ENCODE data around the gene RNU2-1.
"Not testable (repeated sequence)": the region's sequence is repeated elsewhere in the genome, so short reads cannot be mapped to it uniquely, and the experiment has no call there.

Gene RNU2-1

DNA sequence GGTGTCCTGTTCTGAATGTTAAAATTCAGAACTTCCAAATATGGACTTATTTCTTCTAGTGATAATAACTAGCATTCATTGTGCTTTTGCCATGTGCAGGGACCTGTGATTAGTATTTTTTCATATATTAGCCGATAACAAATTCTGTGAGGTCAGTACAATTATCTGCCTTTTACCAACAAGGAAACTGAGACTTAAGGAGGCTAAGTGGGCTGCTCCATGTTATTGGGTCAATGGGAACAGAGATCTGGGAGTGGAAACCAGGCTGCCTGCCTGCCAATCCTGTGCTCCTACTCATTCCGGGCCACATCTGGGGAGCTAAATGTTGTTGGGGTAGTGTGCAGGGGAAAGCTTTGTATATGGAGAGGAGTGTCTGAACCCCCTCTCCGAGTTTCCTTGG lies 18.4 kb downstream of the RNU2-1 start:
- DNase-seq = no peak

GRCh38 chr17:43213545-43213944 lies 20.2 kb downstream of the RNU2-1 start:
- DNase-seq = no peak

GRCh38 chr17:43212641-43213490 lies 20.9 kb downstream of the RNU2-1 start:
- DNase-seq = no peak

DNA sequence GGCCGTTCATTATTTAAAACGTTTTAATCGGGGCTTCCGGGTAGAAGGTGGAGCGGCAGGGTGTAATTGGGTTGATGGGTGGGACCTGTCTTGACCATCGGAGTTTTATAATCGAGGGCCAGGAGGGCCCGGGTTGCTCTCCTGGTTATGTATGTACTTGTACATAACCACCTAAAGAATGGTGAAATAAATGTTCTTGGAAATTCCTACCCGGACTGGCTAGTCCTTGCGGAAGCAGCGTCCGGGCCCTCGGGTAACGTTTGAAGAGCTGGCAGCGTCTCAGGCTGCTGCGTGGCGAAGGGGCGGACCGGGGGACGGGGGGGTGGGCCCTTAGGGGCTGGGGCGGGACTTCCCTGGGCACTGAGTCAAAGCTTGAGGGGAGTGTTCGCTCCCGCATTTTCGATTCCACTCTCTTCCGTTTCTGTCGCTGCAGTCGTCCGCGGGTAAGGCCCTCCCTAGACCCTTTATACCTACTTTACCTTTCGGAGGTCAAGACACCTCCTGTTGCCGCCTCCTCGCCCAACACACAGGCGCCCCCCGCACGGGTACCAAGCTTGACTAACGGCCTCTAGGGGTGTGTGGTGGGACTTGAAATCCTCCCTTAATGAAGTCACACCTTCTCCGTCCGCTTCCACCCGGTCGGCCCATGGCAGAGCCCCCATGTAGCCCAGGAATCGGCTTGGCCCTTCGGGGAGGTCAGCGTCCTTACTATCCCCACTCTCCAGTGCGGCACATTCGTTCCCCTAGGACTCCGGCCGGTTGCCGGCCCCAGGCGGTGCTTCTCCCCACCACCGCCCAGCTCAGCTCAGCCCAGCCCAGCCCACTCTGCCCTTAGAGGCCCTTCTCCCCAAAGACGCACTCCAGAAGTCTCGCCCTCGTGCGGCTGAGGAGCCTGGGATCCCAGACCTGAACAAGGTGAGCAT lies 22.0 kb downstream of the RNU2-1 start, which contains the start of gene TMEM106A:
Gene TMEM106A, plus strand, starts transcription at position 396 of the 923 bp plus-strand sequence. CDS start 1,167 bp downstream, outside the sequence.
- peak; percentile 27 for DNase-seq

- DNase-seq = no peak
Measured at GRCh38 chr17:43211123-43211479, 22.7 kb downstream of the RNU2-1 start.

- DNase-seq = no peak
Measured at GRCh38 chr17:43210576-43210975, 23.2 kb downstream of the RNU2-1 start.

- DNase-seq = not testable (repeated sequence)
Measured at GRCh38 chr17:43203013-43203412, 30.8 kb downstream of the RNU2-1 start.

DNA sequence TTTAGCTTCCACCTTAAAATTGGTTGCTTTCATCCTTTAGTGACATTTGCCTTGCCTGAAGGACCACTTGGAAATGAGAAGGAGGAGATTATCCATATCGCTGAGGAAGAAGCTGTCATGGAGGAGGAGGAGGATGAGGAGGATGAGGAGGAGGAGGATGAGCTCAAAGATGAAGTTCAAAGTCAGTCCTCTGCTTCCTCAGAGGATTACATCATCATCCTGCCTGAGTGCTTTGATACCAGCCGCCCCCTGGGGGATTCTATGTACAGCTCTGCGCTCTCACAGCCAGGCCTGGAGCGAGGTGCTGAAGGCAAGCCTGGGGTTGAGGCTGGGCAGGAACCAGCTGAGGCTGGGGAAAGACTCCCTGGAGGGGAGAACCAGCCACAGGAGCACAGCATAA lies 33.6 kb downstream of the RNU2-1 start:
- DNase-seq = no peak

DNA sequence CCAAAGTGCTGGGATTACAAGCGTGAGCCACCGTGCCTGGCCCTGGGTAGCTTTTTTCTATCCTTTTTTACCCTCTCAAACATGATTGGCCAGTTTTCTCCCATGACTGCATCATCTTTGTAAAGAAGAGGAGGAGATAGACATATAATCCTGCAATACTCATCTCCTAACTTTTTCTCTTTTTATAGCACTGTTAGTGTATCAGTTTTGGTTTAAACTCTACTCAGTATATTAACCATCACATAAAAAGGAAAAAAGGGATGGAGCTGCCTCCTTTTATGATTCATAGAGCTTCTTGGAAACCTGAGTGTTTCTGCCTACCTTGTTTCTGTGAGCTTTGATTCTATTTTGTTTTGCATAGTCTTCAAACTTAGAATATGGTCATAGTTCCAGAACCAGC lies 34.1 kb downstream of the RNU2-1 start:
- no peak for DNase-seq

DNA sequence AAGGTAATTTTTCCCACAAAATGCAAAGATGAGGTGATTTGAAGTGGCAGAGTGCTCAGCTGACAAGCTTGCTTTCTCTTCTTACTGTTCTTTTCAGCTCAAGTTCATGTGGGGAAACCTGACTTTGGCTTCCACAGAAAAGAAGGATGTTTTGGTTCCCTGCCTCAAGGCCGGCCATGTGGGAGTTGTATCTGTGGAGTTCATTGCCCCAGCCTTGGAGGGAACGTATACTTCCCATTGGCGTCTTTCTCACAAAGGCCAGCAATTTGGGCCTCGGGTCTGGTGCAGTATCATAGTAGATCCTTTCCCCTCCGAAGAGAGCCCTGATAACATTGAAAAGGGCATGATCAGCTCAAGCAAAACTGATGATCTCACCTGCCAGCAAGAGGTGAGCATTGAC lies 40.5 kb downstream of the RNU2-1 start:
- no peak for DNase-seq

DNA sequence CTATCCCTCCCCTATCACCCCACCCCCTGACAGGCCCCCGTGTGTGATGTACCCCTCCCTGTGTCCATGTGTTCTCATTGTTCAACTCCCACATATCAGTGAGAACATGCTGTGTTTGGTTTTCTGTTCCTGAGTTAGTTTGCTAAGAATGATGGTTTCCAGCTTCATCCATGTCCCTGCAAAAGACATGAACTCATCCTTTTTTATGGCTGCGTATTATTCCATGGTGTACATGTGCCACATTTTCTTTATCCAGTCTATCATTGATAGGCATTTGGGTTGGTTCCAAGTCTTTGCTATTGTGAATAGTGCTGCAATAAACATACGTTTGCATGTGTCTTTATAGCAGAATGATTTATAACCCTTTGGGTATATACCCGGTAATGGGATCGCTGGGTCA lies 47.1 kb downstream of the RNU2-1 start:
- DNase-seq = not testable (repeated sequence)

DNA sequence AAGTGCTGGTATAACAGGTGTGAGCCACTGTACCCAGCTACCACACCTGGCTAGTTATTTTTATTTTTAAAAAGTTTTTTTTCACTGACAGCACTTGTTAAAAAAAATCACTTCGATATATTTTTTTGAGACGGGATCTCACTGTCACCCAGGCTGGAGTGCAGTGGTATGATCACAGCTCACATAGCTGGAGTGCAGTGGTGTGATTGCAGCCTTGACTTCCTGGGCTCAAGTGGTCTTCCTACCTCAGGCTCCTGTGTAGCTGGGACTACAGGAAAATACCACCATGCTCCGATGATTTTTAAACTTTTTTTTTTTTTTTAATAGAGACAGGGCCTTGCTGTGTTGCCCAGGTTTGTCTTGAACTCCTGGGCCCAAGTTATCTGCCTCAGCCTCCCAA lies 49.9 kb downstream of the RNU2-1 start:
- no peak for DNase-seq

Measured in NCI-H1105 (cell line).